GM18951 (cell line): ENCODE measurements around the gene MYPOP.

ENCODE experiments used
- POLR2A ChIP-seq: IDR thresholded peaks from 4 replicates; pipeline ENCODE4 v1.6.1; 2011; ENCODE audit warnings: mild to moderate bottlenecking; ENCODE audit not compliant: insufficient read length, insufficient read depth; ENCODE audit errors: extremely low read depth
- in situ Hi-C: fragments of 300-500 bp; cut with MboI; formaldehyde crosslinking; loops from one replicate; pipeline ENCODE4 v1.12.0; 2022; ENCODE audit warnings: low sequenced_read_pairs, mixed read lengths, inconsistent platforms; ENCODE audit not compliant: unreplicated experiment

Gene MYPOP

GRCh38 chr19:45860359-45861259 lies 41.8 kb downstream of the MYPOP start:
- in situ Hi-C loops, result no loop called here

GRCh38 chr19:45854167-45854778 lies 48.1 kb downstream of the MYPOP start:
- in situ Hi-C loops, result no loop called here
- no peak for TF ChIP-seq POLR2A

More at GRCh38 chr19:45860359-45861259, 41.8 kb downstream of the MYPOP start:
- no peak for TF ChIP-seq POLR2A

DNA sequence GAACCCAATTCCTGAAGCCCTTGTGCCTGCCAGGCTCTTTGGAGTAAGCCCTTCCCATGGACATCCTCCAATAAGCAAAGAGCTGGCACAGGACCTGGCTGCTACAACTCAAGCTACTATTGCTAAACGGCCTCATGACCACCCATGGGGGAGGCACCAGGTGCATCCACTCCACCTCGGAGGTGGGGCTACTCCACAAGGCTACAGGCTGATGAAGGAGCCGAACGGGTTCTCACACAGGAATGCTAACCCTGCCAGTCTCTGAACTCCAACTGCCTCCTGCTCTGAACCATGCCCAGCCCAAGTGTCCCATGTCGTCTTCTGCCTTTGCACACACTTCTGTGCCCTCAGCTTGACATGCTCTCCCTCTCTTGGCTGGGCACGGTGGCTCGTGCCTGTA lies 49.4 kb downstream of the MYPOP start:
- in situ Hi-C loops, result no loop called here
- no peak for TF ChIP-seq POLR2A

DNA sequence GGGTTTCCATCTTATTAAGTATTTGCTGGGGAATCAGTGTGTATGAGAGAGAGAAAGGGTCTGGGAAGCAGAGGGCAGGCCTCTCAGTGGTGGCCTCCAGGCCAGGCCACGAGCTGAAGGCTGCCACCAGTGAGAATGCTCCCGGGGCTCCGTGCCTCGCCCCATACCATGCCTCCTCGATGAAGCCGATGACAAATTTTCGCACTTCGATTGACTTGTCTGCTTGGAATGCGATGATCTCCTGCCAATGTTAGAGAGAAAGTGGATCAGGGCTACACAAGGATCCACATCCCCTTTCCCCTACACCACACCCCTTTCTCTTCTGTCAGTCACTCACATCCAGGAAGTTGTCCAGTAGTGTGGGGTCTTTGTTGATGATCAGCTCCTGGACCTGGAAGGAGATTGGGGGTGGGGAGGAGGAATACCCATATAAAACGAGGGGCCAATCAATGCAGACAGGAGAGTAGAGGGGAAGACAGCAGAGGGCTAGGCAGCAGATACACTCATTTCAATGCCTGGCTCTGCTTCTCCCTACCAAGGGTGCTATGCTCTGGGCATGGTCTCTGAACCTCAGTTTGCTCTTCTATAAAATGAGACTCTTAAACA lies 50.2 kb downstream of the MYPOP start:
- in situ Hi-C loops, result no loop called here
- no peak for TF ChIP-seq POLR2A

- in situ Hi-C loops, result no loop called here
- TF ChIP-seq POLR2A, result no peak
Measured at GRCh38 chr19:45848922-45849321, 53.5 kb downstream of the MYPOP start.

DNA sequence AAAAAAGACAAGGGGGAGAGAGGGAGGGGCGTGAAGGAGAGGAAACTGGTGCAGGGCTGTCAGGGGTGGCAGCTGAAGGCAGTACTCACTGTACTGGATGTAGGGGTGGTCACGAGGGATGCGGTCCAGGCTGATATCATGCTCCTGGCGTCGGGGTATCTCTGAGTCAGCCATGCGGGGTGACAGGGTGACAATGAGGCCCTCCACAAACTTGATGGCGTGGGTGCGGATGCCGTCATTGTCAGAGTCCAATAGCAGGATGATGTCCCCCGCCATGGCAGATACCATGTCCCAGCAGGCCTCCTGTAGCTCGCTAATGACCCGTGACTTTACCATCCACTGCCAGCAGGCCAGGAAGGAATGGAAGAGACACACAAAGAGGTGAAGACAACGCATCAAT lies 54.8 kb downstream of the MYPOP start:
- in situ Hi-C loops, result no loop called here
- no peak for TF ChIP-seq POLR2A

- in situ Hi-C loops, result no loop called here
- no peak for TF ChIP-seq POLR2A
Measured at GRCh38 chr19:45842198-45842597, 60.2 kb downstream of the MYPOP start.
